Ishikawa (cell line): ENCODE results near the gene KSR2.

Experiments
- CEBPB ChIP-seq: IDR thresholded peaks from 2 replicates; pipeline ENCODE4 v1.6.1; 2012
- CREB1 ChIP-seq: IDR thresholded peaks from 2 replicates; pipeline ENCODE4 v1.6.1; 2012; ENCODE audit warnings: low read depth
- EGR1 ChIP-seq: IDR thresholded peaks from 2 replicates; pipeline ENCODE4 v1.6.1; 2012
- EP300 ChIP-seq: IDR thresholded peaks from 2 replicates; pipeline ENCODE4 v1.6.1; 2012; ENCODE audit warnings: borderline replicate concordance
- FOXM1 ChIP-seq: IDR thresholded peaks from 2 replicates; pipeline ENCODE4 v1.6.1; 2012; ENCODE audit warnings: low read depth, borderline replicate concordance
- MAX ChIP-seq: IDR thresholded peaks from 2 replicates; pipeline ENCODE4 v1.6.1; 2012
- NFIC ChIP-seq: IDR thresholded peaks from 2 replicates; pipeline ENCODE4 v1.6.1; 2012
- RAD21 ChIP-seq: IDR thresholded peaks from 2 replicates; pipeline ENCODE4 v1.6.1; 2012; ENCODE audit warnings: low read depth
- TAF1 ChIP-seq: IDR thresholded peaks from 2 replicates; pipeline ENCODE4 v1.6.1; 2012; ENCODE audit warnings: low read depth, mild to moderate bottlenecking
- TCF12 ChIP-seq: IDR thresholded peaks from 2 replicates; pipeline ENCODE4 v1.6.1; 2012; ENCODE audit warnings: low read depth
- TEAD4 ChIP-seq: IDR thresholded peaks from 2 replicates; pipeline ENCODE4 v1.6.1; 2012
- YY1 ChIP-seq: IDR thresholded peaks from 2 replicates; pipeline ENCODE4 v1.6.1; 2012; ENCODE audit warnings: low read depth
- ZBTB7A ChIP-seq: IDR thresholded peaks from 2 replicates; pipeline ENCODE4 v1.6.1; 2012; ENCODE audit warnings: low read depth
- TF ChIP-seq, protein P1 (sequence below): IDR thresholded peaks from 2 replicates; pipeline ENCODE4 v1.6.1; 2012
- TF ChIP-seq, protein P2 (sequence below): IDR thresholded peaks from 2 replicates; pipeline ENCODE4 v1.6.1; 2012; ENCODE audit warnings: low read depth, mild to moderate bottlenecking

The KSR2 gene

DNA sequence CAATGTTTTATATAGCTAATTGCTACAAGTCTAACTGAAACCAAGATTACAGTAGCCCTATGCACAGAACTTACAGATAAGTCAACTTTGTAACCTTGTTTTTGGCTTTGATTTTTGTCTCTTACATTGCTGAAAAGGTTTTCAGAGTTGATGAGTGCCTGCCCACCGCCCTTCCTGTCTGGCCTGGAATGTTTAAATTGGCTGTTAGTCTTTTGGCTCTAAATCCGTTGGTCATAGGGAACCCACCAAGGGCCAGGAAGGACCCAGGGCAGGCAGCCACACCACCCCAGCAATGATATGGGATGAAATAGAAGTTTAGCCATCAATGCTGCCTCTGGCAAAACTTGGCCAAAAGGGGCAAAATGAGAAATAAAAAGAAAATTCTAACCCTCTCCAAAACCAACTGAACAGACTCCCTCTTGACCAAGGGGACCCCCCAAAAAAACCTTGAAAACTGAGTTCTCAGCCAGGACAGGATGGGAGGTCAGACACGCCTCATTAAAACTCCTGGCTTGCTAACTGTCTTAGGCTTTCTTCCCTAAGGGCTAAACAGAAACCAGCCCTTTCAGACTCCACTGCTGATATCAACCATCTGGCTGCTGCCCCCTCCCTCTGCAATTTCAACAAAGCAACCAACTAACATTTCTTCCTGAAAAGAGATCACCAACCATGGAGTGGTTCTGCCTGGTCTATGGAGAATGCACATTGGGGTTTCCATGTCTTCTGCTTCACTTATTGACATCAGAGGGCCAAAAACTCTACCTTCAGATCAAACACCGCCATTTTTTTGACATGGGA is 365.3 kb downstream of the KSR2 start:
- TF ChIP-seq CEBPB (no peak), EP300 (no peak), EGR1 (no peak), ZBTB7A (no peak), YY1 (no peak), TCF12 (no peak), FOXM1 (no peak), NFIC (no peak), RAD21 (no peak), TAF1 (no peak), TEAD4 (no peak)
- TF ChIP-seq, protein P1, sequence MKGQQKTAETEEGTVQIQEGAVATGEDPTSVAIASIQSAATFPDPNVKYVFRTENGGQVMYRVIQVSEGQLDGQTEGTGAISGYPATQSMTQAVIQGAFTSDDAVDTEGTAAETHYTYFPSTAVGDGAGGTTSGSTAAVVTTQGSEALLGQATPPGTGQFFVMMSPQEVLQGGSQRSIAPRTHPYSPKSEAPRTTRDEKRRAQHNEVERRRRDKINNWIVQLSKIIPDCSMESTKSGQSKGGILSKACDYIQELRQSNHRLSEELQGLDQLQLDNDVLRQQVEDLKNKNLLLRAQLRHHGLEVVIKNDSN: no peak
- TF ChIP-seq, protein P2, sequence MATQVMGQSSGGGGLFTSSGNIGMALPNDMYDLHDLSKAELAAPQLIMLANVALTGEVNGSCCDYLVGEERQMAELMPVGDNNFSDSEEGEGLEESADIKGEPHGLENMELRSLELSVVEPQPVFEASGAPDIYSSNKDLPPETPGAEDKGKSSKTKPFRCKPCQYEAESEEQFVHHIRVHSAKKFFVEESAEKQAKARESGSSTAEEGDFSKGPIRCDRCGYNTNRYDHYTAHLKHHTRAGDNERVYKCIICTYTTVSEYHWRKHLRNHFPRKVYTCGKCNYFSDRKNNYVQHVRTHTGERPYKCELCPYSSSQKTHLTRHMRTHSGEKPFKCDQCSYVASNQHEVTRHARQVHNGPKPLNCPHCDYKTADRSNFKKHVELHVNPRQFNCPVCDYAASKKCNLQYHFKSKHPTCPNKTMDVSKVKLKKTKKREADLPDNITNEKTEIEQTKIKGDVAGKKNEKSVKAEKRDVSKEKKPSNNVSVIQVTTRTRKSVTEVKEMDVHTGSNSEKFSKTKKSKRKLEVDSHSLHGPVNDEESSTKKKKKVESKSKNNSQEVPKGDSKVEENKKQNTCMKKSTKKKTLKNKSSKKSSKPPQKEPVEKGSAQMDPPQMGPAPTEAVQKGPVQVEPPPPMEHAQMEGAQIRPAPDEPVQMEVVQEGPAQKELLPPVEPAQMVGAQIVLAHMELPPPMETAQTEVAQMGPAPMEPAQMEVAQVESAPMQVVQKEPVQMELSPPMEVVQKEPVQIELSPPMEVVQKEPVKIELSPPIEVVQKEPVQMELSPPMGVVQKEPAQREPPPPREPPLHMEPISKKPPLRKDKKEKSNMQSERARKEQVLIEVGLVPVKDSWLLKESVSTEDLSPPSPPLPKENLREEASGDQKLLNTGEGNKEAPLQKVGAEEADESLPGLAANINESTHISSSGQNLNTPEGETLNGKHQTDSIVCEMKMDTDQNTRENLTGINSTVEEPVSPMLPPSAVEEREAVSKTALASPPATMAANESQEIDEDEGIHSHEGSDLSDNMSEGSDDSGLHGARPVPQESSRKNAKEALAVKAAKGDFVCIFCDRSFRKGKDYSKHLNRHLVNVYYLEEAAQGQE: no peak

DNA sequence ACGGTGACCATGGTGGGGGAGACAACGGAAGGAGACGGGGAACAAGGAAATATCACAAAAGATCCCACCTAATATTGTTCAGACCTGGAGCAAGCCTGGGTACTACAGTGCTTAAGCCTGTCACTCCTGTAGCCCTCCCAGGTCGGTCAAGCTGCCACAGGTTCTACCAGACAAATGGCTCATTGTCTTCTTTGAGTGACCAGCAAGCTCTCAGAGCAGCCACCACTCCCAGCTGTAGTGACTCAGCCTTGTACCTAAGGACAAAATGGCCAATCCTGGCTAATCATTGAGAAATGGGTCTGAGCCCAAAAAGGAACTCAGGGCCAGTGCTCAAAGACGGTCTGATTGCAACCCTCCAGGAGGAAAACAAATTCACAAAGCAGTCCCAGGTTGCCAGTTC is 368.9 kb downstream of the KSR2 start:
- no peak for TF ChIP-seq TEAD4

- TF ChIP-seq NFIC (no peak), ZBTB7A (no peak), FOXM1 (no peak), TCF12 (no peak), MAX (no peak), TEAD4 (no peak), EP300 (no peak), TAF1 (no peak), RAD21 (no peak), YY1 (no peak), CEBPB (no peak), EGR1 (no peak)
- TF ChIP-seq, protein P1: no peak
- TF ChIP-seq, protein P2: no peak
Observed at GRCh38 chr12:117596968-117597367, 371.8 kb downstream of the KSR2 start.

- TF ChIP-seq EP300 (no peak), TAF1 (no peak), CEBPB (no peak), YY1 (no peak), CREB1 (no peak), TCF12 (no peak), EGR1 (no peak), NFIC (no peak), FOXM1 (no peak), RAD21 (no peak), MAX (no peak), TEAD4 (no peak), ZBTB7A (no peak)
- TF ChIP-seq, protein P2: no peak
- TF ChIP-seq, protein P1: no peak
Observed at GRCh38 chr12:117595751-117596150, 373.0 kb downstream of the KSR2 start.
